Right lobe of liver (tissue), 6 donors: ENCODE measurements around the gene TIMM10B. TPM values are rescaled to one million over a fixed set of nuclear protein-coding genes. Genes with fewer than 3 reads are reported as not detected.

Experiments
- ATAC-seq, 4 donors: fragments of 200-7000 bp; cut with Tn5 transposase; one replicate each; pipeline ENCODE4 v1.9.1; 2020; ENCODE audit warnings: mild to moderate bottlenecking in 4 of 4, moderate library complexity in 4 of 4
- DNase-seq, 3 donors: peaks; one replicate each; pipeline ENCODE4 v3.0.0-alpha.2; 2020
- H3K27ac ChIP-seq, 3 donors: fragments of 200-600 bp; one replicate each; pipeline ENCODE4 v1.8.0; 2022
- H3K27me3 ChIP-seq, 2 donors: fragments of 200-600 bp; one replicate each; pipeline ENCODE4 v1.8.0; 2022
- H3K36me3 ChIP-seq, 4 donors: fragments of 200-600 bp; sonication (generic) in 1 of 4; one replicate each; pipeline versions ENCODE4 v1.5.1 to v1.8.0; 2017 to 2022; ENCODE audit warnings: control low read depth in 1 of 4
- H3K4me1 ChIP-seq, 4 donors: fragments of 200-600 bp; sonication (generic) in 1 of 4; one replicate each; pipeline versions ENCODE4 v1.5.1 to v1.8.0; 2017 to 2022; ENCODE audit warnings: control low read depth in 1 of 4
- H3K4me3 ChIP-seq, 3 donors: fragments of 200-600 bp; one replicate each; pipeline ENCODE4 v1.8.0; 2022
- H3K9me3 ChIP-seq, 4 donors: fragments of 200-600 bp; sonication (generic) in 1 of 4; one replicate each; pipeline versions ENCODE4 v1.5.1 to v1.8.0; 2017 to 2022; ENCODE audit warnings: control low read depth in 1 of 4
- CTCF ChIP-seq, 4 donors: fragments of 200-600 bp in 3 of 4; fragments of 450-650 bp in 1 of 4; IDR thresholded peaks; one replicate each; pipeline versions ENCODE4 v1.5.1 to v1.8.0; 2016 to 2022; ENCODE audit warnings: antibody characterized with exemption in 4 of 4, mild to moderate bottlenecking in 2 of 4
- POLR2A ChIP-seq: fragments of 450-650 bp; IDR thresholded peaks from one replicate; pipeline ENCODE4 v1.6.1; 2017; ENCODE audit warnings: antibody characterized with exemption, mild to moderate bottlenecking
- WGBS: methylation state at CpG from one replicate; pipeline ENCODE4 v1.1.6; 2018; ENCODE audit warnings: low coverage, low lambda C conversion rate; ENCODE audit not compliant: insufficient coverage; ENCODE audit errors: missing lambda C conversion rate; 5-methylcytosine and 5-hydroxymethylcytosine counted together
- intact Hi-C, 2 donors: fragments of 100-400 bp; cut with DNase I; formaldehyde crosslinking; loops; one replicate each; pipeline versions ENCODE4 v1.11.2 to v1.14.1; 2022
- total RNA-seq, 6 experiments: library from RNA; depleted of rRNA in 2 of 6; stranded (reverse); fragments of >200 nt in 2 of 6; fragmentation: NEBNext Ultra II Directional in 3 of 6; extraction: Animal tissue kit (Norgen Biotek cat#: 25700) in 3 of 6; gene quantifications; one replicate each; pipeline versions ENCODE4 v1.1.0 to v1.2.4, GENCODE V29; 2016 to 2023
- donor health status: DM: no; HTN: yes; CAD: no.
- donor health status: DM: no; HTN: no; CAD: no.
- donor health status: DM: no; HTN: no; CAD: no.
- donor health status: DM: no; HTN: yes; CAD: no.
- donor health status: DM: no; HTN: yes; CAD: no.

Gene TIMM10B
- total RNA-seq, 6 experiments from 2014 or later, result 10.3 to 33.9 (median 14.1) TPM

- ATAC-seq, result no peak
- Histone ChIP-seq H3K27me3 (no peaks in the 10 kb centered on the region), H3K27ac (no peak overlapping the region), H3K4me3 (no peak overlapping the region), H3K4me1 (no peaks in the 10 kb centered on the region), H3K36me3 (peaks cover 0 to 28% (median 15%) of the 10 kb centered on the region in 4 donors), H3K9me3 (no peaks in the 10 kb centered on the region)
- 83% methylated on average over 2 of the region's 2 CpGs for WGBS
- no peak for DNase-seq
- TF ChIP-seq CTCF (IDR thresholded peaks at IDR 0.05) (no peak), POLR2A (no peak)
- intact Hi-C loops, result no loop called here
These were observed 26.2 kb upstream of the TIMM10B start for GRCh38 chr11:6455070-6455469.

- H3K4me3 ChIP-seq, result no peak overlapping the region
- ATAC-seq, result peak in 1 of 4 donors; percentile 10
- H3K27me3 ChIP-seq, result no peaks in the 10 kb centered on the region
- 100% methylated on average over 10 of the region's 56 CpGs for WGBS
- intact Hi-C loops, result no loop called here
- no peak for TF ChIP-seq CTCF (IDR thresholded peaks at IDR 0.05)
- H3K9me3 ChIP-seq, result no peaks in the 10 kb centered on the region
- DNase-seq, result no peak
- no peaks in the 10 kb centered on the region for H3K4me1 ChIP-seq
- H3K36me3 ChIP-seq, result peaks cover 0 to 16% (median 11%) of the 10 kb centered on the region in 4 donors
- H3K27ac ChIP-seq, result no peak overlapping the region
These were observed 24.8 kb upstream of the TIMM10B start for GRCh38 chr11:6456361-6457073.

GRCh38 chr11:6457581-6458320, 23.6 kb upstream of the TIMM10B start:
- intact Hi-C loops, result no loop called here
- no peak for TF ChIP-seq CTCF (IDR thresholded peaks at IDR 0.05)
- TF ChIP-seq POLR2A, result no peak
- Histone ChIP-seq H3K27ac (no peak overlapping the region), H3K27me3 (no peaks in the 10 kb centered on the region), H3K36me3 (peaks cover 0 to 14% (median 9%) of the 10 kb centered on the region in 4 donors), H3K9me3 (no peaks in the 10 kb centered on the region), H3K4me3 (no peak overlapping the region), H3K4me1 (no peaks in the 10 kb centered on the region)
- WGBS, result 89% methylated on average over 20 of the region's 26 CpGs
- DNase-seq (no peak), ATAC-seq (no peak)

GRCh38 chr11:6458352-6459098, 22.8 kb upstream of the TIMM10B start:
- no peak overlapping the region for H3K4me3 ChIP-seq
- DNase-seq (no peak), ATAC-seq (no peak)
- no peak overlapping the region for H3K27ac ChIP-seq
- no peak for TF ChIP-seq POLR2A
- TF ChIP-seq CTCF (IDR thresholded peaks at IDR 0.05), result no peak
- intact Hi-C loops, result no loop called here
- H3K4me1 ChIP-seq, result no peaks in the 10 kb centered on the region
- no peaks in the 10 kb centered on the region for H3K27me3 ChIP-seq
- no peaks in the 10 kb centered on the region for H3K9me3 ChIP-seq
- WGBS, result 60% methylated on average over 1 of the region's 2 CpGs
- peaks cover 0 to 14% (median 9%) of the 10 kb centered on the region in 4 donors for H3K36me3 ChIP-seq
